ENCODE measurements around the gene PRR14.
A peak's percentile ranks its signal among the peaks of the same experiment; 100 is the strongest.

Gene PRR14

GRCh38 chr16:30659507-30660423 is 9.0 kb downstream of the PRR14 start:
- peak overlapping the region; percentile 94 for H3K27ac ChIP-seq (ENCODE audit: poor library complexity, severe bottlenecking)
- H3K36me3 ChIP-seq (ENCODE audit: low read depth), result peaks cover 60% of the 10 kb centered on the region

GRCh38 chr16:30660424-30661261 is 9.9 kb downstream of the PRR14 start:
- ATAC-seq (ENCODE audit: low read depth) (no peak), DNase-seq (ENCODE audit: low spot score) (no peak)
- Histone ChIP-seq H3K27me3 (ENCODE audit: insufficient read depth, poor library complexity, severe bottlenecking) (no peaks in the 10 kb centered on the region), H3K27ac (ENCODE audit: poor library complexity, severe bottlenecking) (peak overlapping the region; percentile 94), H3K9me3 (ENCODE audit: severe bottlenecking) (no peaks in the 10 kb centered on the region), H3K36me3 (ENCODE audit: low read depth) (peaks cover 62% of the 10 kb centered on the region), H3K4me1 (ENCODE audit: insufficient read depth, poor library complexity, severe bottlenecking) (no peaks in the 10 kb centered on the region), H3K4me3 (ENCODE audit: severe bottlenecking) (peak overlapping the region; percentile 62)
- no peak for TF ChIP-seq CTCF (IDR thresholded peaks at IDR 0.05; ENCODE audit: poor library complexity, severe bottlenecking)

More at GRCh38 chr16:30659507-30660423, 9.0 kb downstream of the PRR14 start:
- DNase-seq (ENCODE audit: low spot score) (no peak), ATAC-seq (ENCODE audit: low read depth) (no peak)
- TF ChIP-seq CTCF (IDR thresholded peaks at IDR 0.05; ENCODE audit: poor library complexity, severe bottlenecking), result peak; percentile 6
- H3K4me3 ChIP-seq (ENCODE audit: severe bottlenecking), result peak overlapping the region; percentile 62
- no peaks in the 10 kb centered on the region for H3K4me1 ChIP-seq (ENCODE audit: insufficient read depth, poor library complexity, severe bottlenecking)
- no peaks in the 10 kb centered on the region for H3K9me3 ChIP-seq (ENCODE audit: severe bottlenecking)
- H3K27me3 ChIP-seq (ENCODE audit: insufficient read depth, poor library complexity, severe bottlenecking), result no peaks in the 10 kb centered on the region

- H3K27me3 ChIP-seq (ENCODE audit: insufficient read depth, poor library complexity, severe bottlenecking), result no peaks in the 10 kb centered on the region
- H3K4me1 ChIP-seq (ENCODE audit: insufficient read depth, poor library complexity, severe bottlenecking), result no peaks in the 10 kb centered on the region
- H3K4me3 ChIP-seq (ENCODE audit: severe bottlenecking), result no peak overlapping the region
- no peak overlapping the region for H3K27ac ChIP-seq (ENCODE audit: poor library complexity, severe bottlenecking)
- DNase-seq (ENCODE audit: low spot score) (no peak), ATAC-seq (ENCODE audit: low read depth) (no peak)
- peaks cover 65% of the 10 kb centered on the region for H3K36me3 ChIP-seq (ENCODE audit: low read depth)
- H3K9me3 ChIP-seq (ENCODE audit: severe bottlenecking), result no peaks in the 10 kb centered on the region
- no peak for TF ChIP-seq CTCF (IDR thresholded peaks at IDR 0.05; ENCODE audit: poor library complexity, severe bottlenecking)
Measured at GRCh38 chr16:30662449-30662848, 11.7 kb downstream of the PRR14 start.

- DNase-seq (ENCODE audit: low spot score) (no peak), ATAC-seq (ENCODE audit: low read depth) (no peak)
- TF ChIP-seq CTCF (IDR thresholded peaks at IDR 0.05; ENCODE audit: poor library complexity, severe bottlenecking), result no peak
- no peak overlapping the region for H3K27ac ChIP-seq (ENCODE audit: poor library complexity, severe bottlenecking)
- no peak overlapping the region for H3K4me3 ChIP-seq (ENCODE audit: severe bottlenecking)
- H3K9me3 ChIP-seq (ENCODE audit: severe bottlenecking), result no peaks in the 10 kb centered on the region
- H3K27me3 ChIP-seq (ENCODE audit: insufficient read depth, poor library complexity, severe bottlenecking), result no peaks in the 10 kb centered on the region
- peaks cover 71% of the 10 kb centered on the region for H3K36me3 ChIP-seq (ENCODE audit: low read depth)
- no peaks in the 10 kb centered on the region for H3K4me1 ChIP-seq (ENCODE audit: insufficient read depth, poor library complexity, severe bottlenecking)
Measured at GRCh38 chr16:30663038-30663437, 12.3 kb downstream of the PRR14 start.

Measured in RWPE2 (cell line).